GM19193 (cell line): Measurements from ENCODE around the gene RUNX2.

Experiments
- POLR2A ChIP-seq: IDR thresholded peaks from 4 replicates; pipeline ENCODE4 v1.6.1; 2011; ENCODE audit not compliant: insufficient read depth, insufficient read length; ENCODE audit errors: extremely low read depth

Gene RUNX2

GRCh38 chr6:45687570-45687969 is 359.4 kb downstream of the RUNX2 start:
- TF ChIP-seq POLR2A, result no peak

DNA sequence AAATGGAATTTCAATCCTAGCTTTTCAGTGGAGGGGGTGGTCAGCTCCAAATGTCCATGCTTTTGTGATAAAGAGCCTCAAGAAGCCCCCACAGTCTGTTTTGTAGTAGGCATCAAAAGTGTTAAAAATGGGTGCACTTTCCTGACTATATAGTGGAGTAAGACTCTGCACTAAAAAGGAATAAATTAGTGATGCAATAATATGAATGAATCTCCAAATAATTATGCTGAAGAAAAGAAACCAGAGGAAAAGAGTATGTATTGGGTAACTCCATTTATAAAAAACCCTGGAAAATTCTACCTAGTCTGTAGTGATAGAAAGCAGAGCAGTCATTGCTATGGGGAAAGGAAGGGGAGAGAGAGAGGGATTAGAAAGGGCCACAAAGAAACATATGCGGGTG is 360.1 kb downstream of the RUNX2 start:
- no peak for TF ChIP-seq POLR2A

- no peak for TF ChIP-seq POLR2A
Observed at GRCh38 chr6:45689926-45690615, 361.9 kb downstream of the RUNX2 start.

DNA sequence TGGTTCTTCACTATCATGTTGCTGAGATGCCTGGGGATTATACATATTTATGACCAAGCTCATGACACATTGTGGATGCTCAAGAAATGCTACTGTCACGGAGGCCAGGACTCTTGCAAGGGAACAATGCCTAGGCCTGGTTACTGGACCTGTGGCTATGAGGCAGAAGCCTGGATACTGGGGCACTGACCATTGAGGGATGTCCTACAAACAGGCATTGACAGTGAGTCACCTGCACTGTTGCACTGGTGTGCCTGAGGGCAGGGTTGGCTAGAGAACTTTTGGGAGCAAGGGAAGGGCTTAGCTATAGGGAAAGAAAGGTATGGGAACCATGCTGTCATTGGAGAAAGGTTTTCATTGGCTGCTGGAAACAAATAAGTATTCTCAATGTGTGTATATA is 362.7 kb downstream of the RUNX2 start:
- TF ChIP-seq POLR2A, result no peak

DNA sequence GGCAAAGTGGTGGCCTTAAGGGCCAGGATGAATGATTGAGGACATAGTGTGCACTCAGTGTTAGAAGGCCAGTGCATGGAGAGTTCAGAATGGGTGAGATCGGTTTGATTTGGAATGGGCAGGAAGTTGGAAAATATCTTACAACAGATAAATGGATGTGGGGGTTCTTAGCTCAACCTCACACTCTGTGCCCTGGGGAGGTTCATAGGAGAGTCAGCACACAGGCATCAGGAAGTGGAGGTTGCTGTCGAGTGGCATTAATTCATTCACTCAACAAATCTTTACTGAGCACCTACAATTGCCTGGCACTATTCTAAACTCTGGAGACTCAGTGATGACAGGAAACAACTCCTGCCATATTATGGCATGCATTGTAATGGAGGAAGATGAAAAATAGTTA is 363.3 kb downstream of the RUNX2 start:
- no peak for TF ChIP-seq POLR2A

DNA sequence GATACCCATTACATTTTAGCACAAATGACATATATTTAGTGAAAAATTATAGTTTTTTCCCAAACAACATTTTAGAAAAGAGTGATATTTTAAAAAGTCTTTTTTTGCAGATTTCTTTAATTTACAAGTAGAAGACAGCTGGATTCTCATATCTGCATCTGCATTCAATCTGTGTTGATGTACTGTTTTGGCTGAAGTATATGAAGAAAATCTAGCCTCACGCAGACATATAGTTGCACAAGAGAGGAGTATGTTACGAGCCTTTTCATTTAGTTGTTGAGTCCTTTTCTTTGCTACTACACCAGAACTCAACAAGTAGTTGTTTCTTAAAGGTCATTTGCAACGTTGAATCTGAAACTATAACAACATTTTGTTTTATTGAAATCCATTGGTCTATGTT is 363.9 kb downstream of the RUNX2 start:
- no peak for TF ChIP-seq POLR2A

DNA sequence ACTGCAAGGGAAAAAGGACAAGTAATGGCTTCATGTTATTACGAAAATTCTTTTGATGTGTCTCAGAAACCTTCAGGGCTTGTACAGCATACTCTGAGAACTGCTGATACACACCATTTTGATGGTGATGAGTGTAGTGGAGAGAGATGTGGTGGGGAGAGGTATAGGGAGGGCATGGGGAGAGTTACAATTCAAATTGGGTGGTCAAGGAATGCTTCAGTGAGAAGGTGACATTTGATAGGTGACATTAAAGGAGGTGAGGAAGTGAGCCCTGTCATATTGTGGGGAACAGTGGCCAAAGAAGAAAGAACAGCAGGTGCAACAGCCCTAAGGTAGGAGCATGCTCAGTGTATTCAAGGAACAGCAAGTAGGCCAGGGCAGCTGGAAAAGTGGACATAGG is 368.6 kb downstream of the RUNX2 start:
- TF ChIP-seq POLR2A, result no peak

- TF ChIP-seq POLR2A, result no peak
Observed at GRCh38 chr6:45697605-45698004, 369.5 kb downstream of the RUNX2 start.

DNA sequence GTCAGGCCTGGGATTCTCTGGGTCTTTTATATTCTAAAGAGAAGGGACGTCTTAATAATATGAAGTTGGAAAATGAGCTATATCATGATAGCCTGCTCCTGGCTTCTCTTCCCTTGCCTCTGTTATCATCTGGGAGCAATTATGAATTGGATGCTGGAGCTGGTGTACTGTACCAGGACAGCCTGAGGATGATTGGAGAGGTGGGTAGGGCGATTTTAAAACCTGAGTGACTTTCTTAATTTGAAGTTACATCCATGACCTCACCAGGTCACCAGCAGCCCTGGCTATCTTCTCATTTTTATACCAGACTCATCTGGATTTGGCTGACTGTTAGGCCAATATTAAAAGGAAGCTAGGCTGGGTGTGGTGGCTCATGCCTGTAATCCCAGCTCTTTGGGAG is 369.9 kb downstream of the RUNX2 start:
- no peak for TF ChIP-seq POLR2A

GRCh38 chr6:45699663-45700062 is 371.5 kb downstream of the RUNX2 start:
- TF ChIP-seq POLR2A, result no peak

DNA sequence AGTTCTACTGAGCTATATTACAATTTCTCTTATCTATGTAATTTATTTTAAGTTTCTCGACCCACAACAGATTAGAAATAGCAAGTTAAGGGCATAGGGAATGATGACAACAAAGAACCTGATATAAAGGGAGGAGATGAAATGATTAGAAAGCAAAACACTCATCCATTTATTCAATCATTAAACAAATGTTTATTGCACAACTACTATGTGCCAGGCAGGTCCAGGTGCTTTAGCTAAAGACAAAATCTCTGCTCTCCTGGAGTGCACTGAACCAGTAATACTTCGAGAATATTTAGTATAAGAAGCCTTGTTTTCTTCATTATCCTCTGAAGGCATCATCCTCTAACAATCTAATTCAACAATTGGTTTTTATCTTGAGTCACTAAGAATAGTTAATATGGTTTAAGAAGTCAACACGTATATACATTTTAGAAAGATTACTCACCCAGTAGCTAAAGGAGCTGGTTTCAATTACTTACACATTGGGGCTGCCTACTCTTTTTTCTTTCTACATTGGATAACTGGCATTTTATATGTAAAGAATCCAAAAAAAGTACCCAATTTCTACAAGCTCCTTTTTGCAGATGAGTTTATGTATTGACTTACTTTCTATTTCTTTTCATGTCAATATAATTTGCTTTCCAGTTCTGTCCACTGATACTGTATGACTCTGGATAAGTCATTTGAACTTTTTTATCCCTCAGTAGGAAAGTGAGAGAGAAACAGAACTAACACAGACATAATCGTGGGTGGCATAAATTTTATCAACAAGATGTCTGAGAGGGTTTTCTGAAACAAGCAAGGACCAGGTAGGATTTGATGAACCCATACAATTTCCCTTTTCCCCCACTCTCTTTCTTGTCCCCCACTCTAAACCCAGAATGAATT is 375.0 kb downstream of the RUNX2 start:
- TF ChIP-seq POLR2A, result no peak

DNA sequence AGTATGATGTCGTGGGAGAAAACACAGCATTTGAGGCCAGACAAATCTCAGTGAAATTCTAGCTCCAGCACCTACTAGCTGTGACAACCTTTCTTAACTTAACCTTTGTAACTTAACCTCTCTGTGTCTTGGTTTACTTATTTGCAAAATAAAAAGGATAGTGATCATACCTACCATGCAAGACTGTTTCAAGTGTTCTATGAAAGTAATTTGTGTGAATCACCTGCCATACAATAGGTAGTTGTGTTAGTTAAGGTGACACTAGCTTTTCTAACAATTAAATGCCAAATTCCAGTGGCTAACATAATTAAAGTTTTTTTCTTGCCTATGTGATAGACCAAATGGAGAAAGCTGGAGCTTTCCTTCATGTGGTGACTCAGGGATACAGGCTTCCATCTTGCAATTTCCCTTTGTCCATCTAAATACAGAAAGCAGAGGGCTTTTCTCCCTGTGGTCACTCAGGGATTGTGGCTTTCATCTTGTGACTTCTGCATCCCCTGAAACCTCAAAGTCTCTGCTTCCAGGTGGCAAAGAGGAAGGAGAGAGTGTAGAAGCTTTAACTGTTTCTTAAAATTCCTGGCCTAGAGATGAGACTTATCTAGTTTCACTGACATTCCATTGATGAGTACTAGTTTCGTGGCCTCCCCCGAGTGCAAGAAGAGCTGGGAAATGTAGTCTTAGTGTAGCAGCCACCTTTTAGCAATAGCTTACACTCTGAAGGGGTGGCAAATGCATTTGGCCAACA is 376.1 kb downstream of the RUNX2 start:
- TF ChIP-seq POLR2A, result no peak

DNA sequence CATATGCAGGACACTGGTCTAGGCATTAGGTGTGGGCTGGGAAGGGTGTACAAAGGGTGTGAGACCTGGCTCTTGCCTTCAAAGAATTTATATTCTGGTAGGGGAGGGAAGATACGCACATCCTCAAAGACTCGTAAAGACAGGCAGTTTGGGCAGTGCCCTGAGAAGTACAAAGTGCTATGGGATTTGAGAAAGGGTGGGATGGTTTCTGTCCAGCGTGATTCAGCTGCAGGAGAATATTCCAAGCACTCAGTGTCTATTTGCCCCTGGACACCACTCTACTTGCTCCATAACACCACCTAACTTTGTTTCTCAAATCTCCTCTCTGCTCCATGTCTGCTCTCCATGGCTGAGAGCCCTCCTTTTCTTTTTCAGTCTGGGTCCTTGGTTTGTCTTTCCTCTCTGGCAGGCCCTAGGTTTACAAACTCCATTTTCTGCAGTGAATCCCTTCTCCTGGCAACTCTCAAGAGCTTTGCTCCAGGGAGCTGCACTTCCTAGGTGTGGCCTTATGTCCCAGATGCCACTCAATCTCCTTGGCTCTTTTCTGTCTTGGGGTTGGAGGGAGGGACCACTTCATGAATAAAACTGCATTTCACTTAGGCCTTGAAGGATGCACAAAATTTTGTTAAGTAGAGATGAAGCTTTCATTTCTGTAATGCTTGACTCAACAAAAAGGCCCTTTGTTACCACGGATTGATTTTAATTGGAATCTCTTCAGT is 377.2 kb downstream of the RUNX2 start:
- TF ChIP-seq POLR2A, result no peak

GRCh38 chr6:45706319-45706718 is 378.2 kb downstream of the RUNX2 start:
- TF ChIP-seq POLR2A, result no peak

DNA sequence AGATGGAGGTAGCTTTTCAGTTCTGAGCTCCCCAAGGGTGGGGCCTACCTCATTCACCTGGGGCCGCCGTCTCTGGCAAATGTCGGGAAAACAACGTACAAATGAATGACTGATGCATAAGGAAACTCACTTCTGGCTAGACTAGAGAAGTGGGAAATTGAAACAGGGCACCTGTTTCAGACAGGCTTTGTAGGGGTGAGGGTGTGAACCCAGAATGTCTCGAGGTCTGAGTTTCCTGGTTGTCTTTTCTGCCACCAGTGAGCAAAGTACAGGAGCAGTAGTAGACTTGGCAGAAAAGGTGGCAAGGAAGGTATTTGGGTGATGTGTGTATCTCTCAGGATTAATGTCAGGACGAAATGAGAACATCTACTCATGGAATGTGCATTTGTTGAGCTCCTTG is 379.0 kb downstream of the RUNX2 start:
- TF ChIP-seq POLR2A, result no peak
